SK-N-SH (cell line): ENCODE measurements around the gene CYP2C9. TPM values are rescaled to one million over a fixed set of nuclear protein-coding genes. Genes with fewer than 3 reads are reported as not detected.

Experiments
- CTCF ChIA-PET: fragments of 300-600, 350-600 bp; formaldehyde crosslinking; extraction: SDS; loops from one replicate; lab custom pipeline; 2021; lab: Yijun Ruan, JAX
- POLR2A ChIA-PET: fragments of 350-600 bp; sonication (Branson Sonifier 250); formaldehyde crosslinking; extraction: SDS; loops from one replicate; lab custom pipeline; 2020; ENCODE audit warnings: antibody characterized with exemption, inconsistent platforms; lab: Yijun Ruan, JAX
- DNase-seq: peaks from one replicate; pipeline ENCODE4 v3.0.0; 2012
- H2AFZ ChIP-seq: fragments of 200-600 bp; sonication (generic); 2 replicates; pipeline ENCODE4 v1.8.1; 2016; ENCODE audit warnings: antibody characterized with exemption, mild to moderate bottlenecking, low read depth
- H3F3A ChIP-seq: fragments of 200-600 bp; sonication (generic); replicated peaks from 2 replicates; pipeline ENCODE3; 2016; ENCODE audit warnings: antibody characterized with exemption, mild to moderate bottlenecking; ENCODE audit not compliant: insufficient read depth
- H3K27ac ChIP-seq, 2 experiments: fragments of 200-500 bp in 1 of 2; fragments of 200-600 bp in 1 of 2; sonication (Bioruptor generic) in 1 of 2; sonication (generic), shearing (Covaris generic) in 1 of 2; 2 replicates each; pipeline versions ENCODE4 v1.5.1 to v1.6.1; 2014 to 2016; ENCODE audit warnings: low read depth in 2 of 2, inconsistent platforms in 1 of 2, low read length in 1 of 2, mild to moderate bottlenecking in 1 of 2, mixed read lengths in 1 of 2
- H3K27me3 ChIP-seq: fragments of 200-600 bp; sonication (generic), shearing (Covaris generic); 2 replicates; pipeline ENCODE4 v1.6.1; 2016; ENCODE audit warnings: mixed run types; ENCODE audit not compliant: insufficient read depth
- H3K36me3 ChIP-seq, 2 experiments: fragments of 200-500 bp in 1 of 2; fragments of 200-600 bp in 1 of 2; sonication (Bioruptor generic) in 1 of 2; sonication (generic) in 1 of 2; replicated peaks in 1 of 2; 2 replicates each; pipeline versions ENCODE3 to v1.5.1; 2014 to 2016; ENCODE audit warnings: low read length in 1 of 2, mild to moderate bottlenecking in 1 of 2; ENCODE audit not compliant: insufficient read depth in 2 of 2, control insufficient read depth in 1 of 2
- H3K4me1 ChIP-seq, 2 experiments: fragments of 200-500 bp in 1 of 2; fragments of 200-600 bp in 1 of 2; sonication (Bioruptor generic) in 1 of 2; sonication (generic), shearing (Covaris generic) in 1 of 2; 2 replicates each; pipeline versions ENCODE4 v1.5.1 to v1.6.1; 2014 to 2016; ENCODE audit warnings: low read depth in 1 of 2, low read length in 1 of 2, mixed run types in 1 of 2; ENCODE audit not compliant: insufficient read depth in 2 of 2, control insufficient read depth in 1 of 2
- H3K4me2 ChIP-seq: fragments of 200-600 bp; sonication (generic), shearing (Covaris generic); 2 replicates; pipeline ENCODE4 v1.6.1; 2017; ENCODE audit warnings: mixed run types
- H3K4me3 ChIP-seq, 2 experiments: fragments of 200-500 bp in 1 of 2; fragments of 200-600 bp in 1 of 2; sonication (Bioruptor generic) in 1 of 2; sonication (generic), shearing (Covaris generic) in 1 of 2; 2 replicates each; pipeline versions ENCODE4 v1.5.1 to v1.8.1; 2014 to 2016; ENCODE audit warnings: low read depth in 2 of 2, inconsistent platforms in 1 of 2, low read length in 1 of 2, mild to moderate bottlenecking in 1 of 2, mixed read lengths in 1 of 2, moderate library complexity in 1 of 2
- H3K79me2 ChIP-seq: fragments of 200-600 bp; sonication (generic); 2 replicates; pipeline ENCODE4 v1.8.1; 2017; ENCODE audit warnings: mild to moderate bottlenecking; ENCODE audit not compliant: insufficient read depth
- H3K9ac ChIP-seq: fragments of 200-600 bp; sonication (generic); 2 replicates; pipeline ENCODE4 v1.6.1; 2017; ENCODE audit warnings: mixed run types
- H3K9me2 ChIP-seq: fragments of 200-600 bp; sonication (generic); 2 replicates; pipeline ENCODE4 v1.6.1; 2017; ENCODE audit warnings: mixed run types
- H3K9me3 ChIP-seq: fragments of 200-600 bp; sonication (generic); 2 replicates; pipeline ENCODE4 v1.6.1; 2017; ENCODE audit warnings: mixed run types, mild to moderate bottlenecking, moderate library complexity
- H4K20me1 ChIP-seq: fragments of 200-600 bp; sonication (generic); 2 replicates; pipeline ENCODE4 v1.6.1; 2017; ENCODE audit warnings: mild to moderate bottlenecking, mixed run types; ENCODE audit not compliant: insufficient read depth
- CHD2 ChIP-seq: fragments of 150-350 bp; IDR thresholded peaks from 2 replicates; pipeline ENCODE4 v1.6.1; 2018; ENCODE audit warnings: low read length; ENCODE audit not compliant: partially characterized antibody
- EP300 ChIP-seq, 2 experiments: IDR thresholded peaks; 2 replicates each; pipeline versions ENCODE4 v1.4.0 to v1.6.1; 2012; ENCODE audit warnings: borderline replicate concordance in 1 of 2, low read depth in 1 of 2, low read length in 1 of 2
- EZH2phosphoT487 ChIP-seq: fragments of 200-600 bp; sonication (generic); IDR thresholded peaks from 2 replicates; pipeline ENCODE4 v1.6.1; 2017; ENCODE audit warnings: low read depth, mixed run types, mild to moderate bottlenecking, antibody characterized with exemption, moderate library complexity, borderline replicate concordance
- FOXM1 ChIP-seq: IDR thresholded peaks from 2 replicates; pipeline ENCODE4 v1.4.0; 2012; ENCODE audit warnings: low read depth, mild to moderate bottlenecking
- GABPA ChIP-seq: IDR thresholded peaks from 2 replicates; pipeline ENCODE4 v1.4.0; 2012; ENCODE audit warnings: low read depth, mild to moderate bottlenecking
- GATA2 ChIP-seq: sonication (generic); formaldehyde crosslinking; IDR thresholded peaks from 2 replicates; pipeline ENCODE4 v1.5.0; 2020; ENCODE audit warnings: mild to moderate bottlenecking, missing genetic modification reagents
- JUND ChIP-seq: IDR thresholded peaks from 2 replicates; pipeline ENCODE4 v1.4.0; 2012
- MXI1 ChIP-seq: IDR thresholded peaks from 2 replicates; pipeline ENCODE4 v1.6.1; 2012; ENCODE audit warnings: mild to moderate bottlenecking, low read depth, low read length, improper control_type of control experiment
- POLR2AphosphoS5 ChIP-seq: IDR thresholded peaks from 2 replicates; pipeline ENCODE4 v1.6.1; 2012; ENCODE audit warnings: low read depth, low read length
- SIN3A ChIP-seq: IDR thresholded peaks from 2 replicates; pipeline ENCODE4 v1.6.1; 2012; ENCODE audit warnings: low read depth, mild to moderate bottlenecking, low read length, moderate library complexity, borderline replicate concordance
- USF1 ChIP-seq: IDR thresholded peaks from 2 replicates; pipeline ENCODE4 v1.4.0; 2012; ENCODE audit warnings: low read depth, borderline replicate concordance
- YY1 ChIP-seq: IDR thresholded peaks from 2 replicates; pipeline ENCODE4 v1.4.0; 2012; ENCODE audit warnings: low read depth, mild to moderate bottlenecking
- WGBS: methylation state at CpG from one replicate; pipeline ENCODE4 v1.1.6; 2017; ENCODE audit warnings: low lambda C conversion rate; 5-methylcytosine and 5-hydroxymethylcytosine counted together
- polyA plus RNA-seq, 3 experiments: library from polyadenylated mRNA; depleted of rRNA; stranded (reverse); fragments of >200 nt; gene quantifications; 2 replicates each; pipeline ENCODE4 v1.2.3, GENCODE V29; 2012
- TF ChIP-seq, protein P1 (sequence below): fragments of 150-350 bp; IDR thresholded peaks from 2 replicates; pipeline ENCODE4 v1.6.1; 2017; ENCODE audit warnings: antibody characterized with exemption, low read length, low read depth, borderline replicate concordance
- TF ChIP-seq, protein P2 (sequence below): IDR thresholded peaks from 2 replicates; pipeline ENCODE4 v1.4.0; 2012; ENCODE audit warnings: low read depth
- TF ChIP-seq, protein P3 (sequence below): IDR thresholded peaks from 2 replicates; pipeline ENCODE4 v1.6.1; 2012; ENCODE audit warnings: mild to moderate bottlenecking, low read depth, low read length, moderate library complexity
- TF ChIP-seq, protein P4 (sequence below): fragments of 150-350 bp; IDR thresholded peaks from 2 replicates; pipeline ENCODE4 v1.6.1; 2016; ENCODE audit warnings: mild to moderate bottlenecking, low read depth, low read length

CYP2C9 gene
- polyA plus RNA-seq, 1 of the 3 experiments (the other 2 are of a cell fraction): not detected

GRCh38 chr10:95031656-95032055 lies 93.2 kb downstream of the CYP2C9 start:
- POLR2A ChIA-PET: no interaction called here
- no peaks in the 10 kb centered on the region for H3F3A ChIP-seq
- CTCF ChIA-PET: no interaction called here

DNA sequence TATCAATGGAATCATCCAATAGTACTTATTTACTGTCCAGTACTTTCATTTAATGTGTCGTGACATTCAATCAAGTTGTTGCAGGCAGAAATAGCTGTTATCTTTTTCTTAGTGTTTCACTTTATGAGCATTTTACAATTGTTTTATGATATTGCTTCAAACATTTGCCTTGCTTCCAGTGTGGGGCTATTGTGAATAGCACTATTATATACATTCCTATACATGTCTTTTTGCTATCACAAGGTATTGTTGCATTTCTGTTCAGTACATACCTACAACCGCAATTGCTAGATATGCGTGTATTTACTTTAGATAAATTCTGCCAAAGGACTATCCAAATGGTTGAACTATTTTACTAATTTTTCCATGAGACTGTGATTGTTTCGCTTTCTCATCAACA lies 95.9 kb downstream of the CYP2C9 start:
- Histone ChIP-seq H3K4me3 (no peak overlapping the region), H2AFZ (no peak overlapping the region), H3K9me3 (no peaks in the 10 kb centered on the region), H3F3A (no peaks in the 10 kb centered on the region), H3K79me2 (no peaks in the 10 kb centered on the region), H3K9ac (no peak overlapping the region), H4K20me1 (no peaks in the 10 kb centered on the region), H3K27ac (no peak overlapping the region), H3K9me2 (no peaks in the 10 kb centered on the region), H3K36me3 (no peaks in the 10 kb centered on the region), H3K4me1 (no peaks in the 10 kb centered on the region), H3K4me2 (no peak overlapping the region), H3K27me3 (no peaks in the 10 kb centered on the region)
- 47% methylated on average over 4 of the region's 4 CpGs for WGBS
- CTCF ChIA-PET: no interaction called here
- POLR2A ChIA-PET: no interaction called here
- DNase-seq: no peak
- TF ChIP-seq EZH2phosphoT487 (no peak), GABPA (no peak), EP300 (IDR thresholded peaks at IDR 0.05; ENCODE audit: borderline replicate concordance in 1 of 2, low read depth in 1 of 2, low read length in 1 of 2) (no peak), CHD2 (no peak), YY1 (no peak), POLR2AphosphoS5 (no peak), USF1 (no peak), JUND (no peak), FOXM1 (no peak), GATA2 (CRISPR knock-in tag) (no peak)
- TF ChIP-seq, protein P1, sequence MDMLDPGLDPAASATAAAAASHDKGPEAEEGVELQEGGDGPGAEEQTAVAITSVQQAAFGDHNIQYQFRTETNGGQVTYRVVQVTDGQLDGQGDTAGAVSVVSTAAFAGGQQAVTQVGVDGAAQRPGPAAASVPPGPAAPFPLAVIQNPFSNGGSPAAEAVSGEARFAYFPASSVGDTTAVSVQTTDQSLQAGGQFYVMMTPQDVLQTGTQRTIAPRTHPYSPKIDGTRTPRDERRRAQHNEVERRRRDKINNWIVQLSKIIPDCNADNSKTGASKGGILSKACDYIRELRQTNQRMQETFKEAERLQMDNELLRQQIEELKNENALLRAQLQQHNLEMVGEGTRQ: no peak
- TF ChIP-seq, protein P2, sequence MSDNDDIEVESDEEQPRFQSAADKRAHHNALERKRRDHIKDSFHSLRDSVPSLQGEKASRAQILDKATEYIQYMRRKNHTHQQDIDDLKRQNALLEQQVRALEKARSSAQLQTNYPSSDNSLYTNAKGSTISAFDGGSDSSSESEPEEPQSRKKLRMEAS: no peak
- TF ChIP-seq, protein P3, sequence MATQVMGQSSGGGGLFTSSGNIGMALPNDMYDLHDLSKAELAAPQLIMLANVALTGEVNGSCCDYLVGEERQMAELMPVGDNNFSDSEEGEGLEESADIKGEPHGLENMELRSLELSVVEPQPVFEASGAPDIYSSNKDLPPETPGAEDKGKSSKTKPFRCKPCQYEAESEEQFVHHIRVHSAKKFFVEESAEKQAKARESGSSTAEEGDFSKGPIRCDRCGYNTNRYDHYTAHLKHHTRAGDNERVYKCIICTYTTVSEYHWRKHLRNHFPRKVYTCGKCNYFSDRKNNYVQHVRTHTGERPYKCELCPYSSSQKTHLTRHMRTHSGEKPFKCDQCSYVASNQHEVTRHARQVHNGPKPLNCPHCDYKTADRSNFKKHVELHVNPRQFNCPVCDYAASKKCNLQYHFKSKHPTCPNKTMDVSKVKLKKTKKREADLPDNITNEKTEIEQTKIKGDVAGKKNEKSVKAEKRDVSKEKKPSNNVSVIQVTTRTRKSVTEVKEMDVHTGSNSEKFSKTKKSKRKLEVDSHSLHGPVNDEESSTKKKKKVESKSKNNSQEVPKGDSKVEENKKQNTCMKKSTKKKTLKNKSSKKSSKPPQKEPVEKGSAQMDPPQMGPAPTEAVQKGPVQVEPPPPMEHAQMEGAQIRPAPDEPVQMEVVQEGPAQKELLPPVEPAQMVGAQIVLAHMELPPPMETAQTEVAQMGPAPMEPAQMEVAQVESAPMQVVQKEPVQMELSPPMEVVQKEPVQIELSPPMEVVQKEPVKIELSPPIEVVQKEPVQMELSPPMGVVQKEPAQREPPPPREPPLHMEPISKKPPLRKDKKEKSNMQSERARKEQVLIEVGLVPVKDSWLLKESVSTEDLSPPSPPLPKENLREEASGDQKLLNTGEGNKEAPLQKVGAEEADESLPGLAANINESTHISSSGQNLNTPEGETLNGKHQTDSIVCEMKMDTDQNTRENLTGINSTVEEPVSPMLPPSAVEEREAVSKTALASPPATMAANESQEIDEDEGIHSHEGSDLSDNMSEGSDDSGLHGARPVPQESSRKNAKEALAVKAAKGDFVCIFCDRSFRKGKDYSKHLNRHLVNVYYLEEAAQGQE: no peak
- TF ChIP-seq, protein P4, sequence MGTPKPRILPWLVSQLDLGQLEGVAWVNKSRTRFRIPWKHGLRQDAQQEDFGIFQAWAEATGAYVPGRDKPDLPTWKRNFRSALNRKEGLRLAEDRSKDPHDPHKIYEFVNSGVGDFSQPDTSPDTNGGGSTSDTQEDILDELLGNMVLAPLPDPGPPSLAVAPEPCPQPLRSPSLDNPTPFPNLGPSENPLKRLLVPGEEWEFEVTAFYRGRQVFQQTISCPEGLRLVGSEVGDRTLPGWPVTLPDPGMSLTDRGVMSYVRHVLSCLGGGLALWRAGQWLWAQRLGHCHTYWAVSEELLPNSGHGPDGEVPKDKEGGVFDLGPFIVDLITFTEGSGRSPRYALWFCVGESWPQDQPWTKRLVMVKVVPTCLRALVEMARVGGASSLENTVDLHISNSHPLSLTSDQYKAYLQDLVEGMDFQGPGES: no peak

More at GRCh38 chr10:95031656-95032055, 93.2 kb downstream of the CYP2C9 start:
- no peak for TF ChIP-seq MXI1
- TF ChIP-seq SIN3A: no peak
- TF ChIP-seq, protein P3: no peak
- Histone ChIP-seq H2AFZ (no peak overlapping the region), H3K27me3 (no peaks in the 10 kb centered on the region), H3K4me2 (no peak overlapping the region), H3K79me2 (no peaks in the 10 kb centered on the region), H3K4me1 (no peaks in the 10 kb centered on the region), H3K9me3 (no peaks in the 10 kb centered on the region), H4K20me1 (no peaks in the 10 kb centered on the region), H3K36me3 (no peaks in the 10 kb centered on the region), H3K4me3 (no peak overlapping the region; a peak in 1 of 4 replicates), H3K9me2 (no peaks in the 10 kb centered on the region), H3K9ac (no peak overlapping the region), H3K27ac (no peak overlapping the region)
- no peak for DNase-seq
